K562 treated with DMSO at 1 percent for 12 hours (cell line): ENCODE results near the gene DPP6. TPM values are rescaled to one million over a fixed set of nuclear protein-coding genes. Genes with fewer than 3 reads are reported as not detected.

Source experiments
- total RNA-seq: library from RNA; unstranded; fragments of 300-600 nt; gene quantifications from 2 replicates; pipeline ENCODE4 v1.2.3, GENCODE V29; 2022; ENCODE audit not compliant: insufficient read depth

DPP6 gene
- total RNA-seq, result not detected in 2 replicates

GRCh38 chr7:154051643-154052529 lies at the start of gene DPP6:
Gene DPP6, plus strand, starts transcription at chr7:154052398.

